Peyer's patch (tissue), 4 donors: ENCODE data around the gene LIX1. TPM values are rescaled to one million over a fixed set of nuclear protein-coding genes. Genes with fewer than 3 reads are reported as not detected.

Experiments
- DNase-seq, 3 donors: peaks; one replicate each; pipeline ENCODE4 v3.0.0-alpha.2; 2017 to 2019
- H3K27ac ChIP-seq, 4 donors: fragments of 200-600 bp; sonication (generic); one replicate each; pipeline ENCODE4 v1.5.1; 2016 to 2019
- H3K27me3 ChIP-seq, 2 donors: fragments of 200-600 bp; sonication (generic); one replicate each; pipeline ENCODE4 v1.5.1; 2019
- H3K36me3 ChIP-seq, 3 donors: fragments of 200-600 bp; sonication (generic); one replicate each; pipeline ENCODE4 v1.5.1; 2016 to 2019
- H3K4me1 ChIP-seq, 4 donors: fragments of 200-600 bp; sonication (generic); one replicate each; pipeline ENCODE4 v1.5.1; 2016 to 2019
- H3K4me3 ChIP-seq, 4 donors: fragments of 200-600 bp; sonication (generic); 1 replicate in 3 of 4; 2 replicates in 1 of 4; pipeline ENCODE4 v1.5.1; 2016 to 2019; ENCODE audit warnings: mild to moderate bottlenecking in 1 of 4
- H3K9me3 ChIP-seq, 4 donors: fragments of 200-600 bp; sonication (generic); one replicate each; pipeline ENCODE4 v1.5.1; 2016 to 2019; ENCODE audit warnings: mild to moderate bottlenecking in 1 of 4
- CTCF ChIP-seq, 6 experiments: fragments of 450-650 bp in 4 of 6; fragments of 200-600 bp in 2 of 6; sonication (generic) in 1 of 6; IDR thresholded peaks; one replicate each; pipeline ENCODE4 v1.5.1; 2017 to 2019; ENCODE audit warnings: antibody characterized with exemption in 6 of 6, mild to moderate bottlenecking in 3 of 6, moderate library complexity in 1 of 6
- POLR2A ChIP-seq, 2 donors: fragments of 450-650 bp; IDR thresholded peaks; one replicate each; pipeline ENCODE4 v1.5.1; 2017; ENCODE audit warnings: antibody characterized with exemption in 2 of 2, mild to moderate bottlenecking in 2 of 2, moderate library complexity in 2 of 2
- total RNA-seq, 4 donors: library from RNA; depleted of rRNA; stranded (reverse); fragments of >200 nt; gene quantifications; one replicate each; pipeline ENCODE4 v1.1.0, GENCODE V29; 2016

The LIX1 gene
- total RNA-seq, 4 donors from 2014 or later: 0.13 TPM; not detected in 3

GRCh38 chr5:97157689-97158088, 15.3 kb upstream of the LIX1 start:
- no peak overlapping the region for H3K4me3 ChIP-seq
- H3K36me3 ChIP-seq: peaks cover 0 to 25% (median 0%) of the 10 kb centered on the region in 3 donors
- DNase-seq: no peak
- H3K27ac ChIP-seq: no peak overlapping the region
- H3K27me3 ChIP-seq: no peaks in the 10 kb centered on the region
- H3K4me1 ChIP-seq: no peaks in the 10 kb centered on the region
- no peak for TF ChIP-seq CTCF (IDR thresholded peaks at IDR 0.05)
- no peak for TF ChIP-seq POLR2A (IDR thresholded peaks at IDR 0.05)
- no peaks in the 10 kb centered on the region for H3K9me3 ChIP-seq

- H3K4me1 ChIP-seq: no peaks in the 10 kb centered on the region
- TF ChIP-seq POLR2A (IDR thresholded peaks at IDR 0.05) (no peak), CTCF (IDR thresholded peaks at IDR 0.05) (no peak)
- H3K27me3 ChIP-seq: no peaks in the 10 kb centered on the region
- no peak overlapping the region for H3K27ac ChIP-seq
- H3K4me3 ChIP-seq: no peak overlapping the region
- H3K36me3 ChIP-seq: no peaks in the 10 kb centered on the region
- no peaks in the 10 kb centered on the region for H3K9me3 ChIP-seq
- no peak for DNase-seq
Observed at GRCh38 chr5:97151370-97151769, 9.0 kb upstream of the LIX1 start.

- Histone ChIP-seq H3K27ac (no peak overlapping the region), H3K27me3 (no peaks in the 10 kb centered on the region), H3K4me3 (no peak overlapping the region), H3K4me1 (no peaks in the 10 kb centered on the region), H3K9me3 (no peaks in the 10 kb centered on the region), H3K36me3 (no peaks in the 10 kb centered on the region)
- TF ChIP-seq CTCF (IDR thresholded peaks at IDR 0.05) (no peak), POLR2A (IDR thresholded peaks at IDR 0.05) (no peak)
- no peak for DNase-seq
Observed at GRCh38 chr5:97150401-97150800, 8.0 kb upstream of the LIX1 start.

GRCh38 chr5:97149709-97150108, 7.3 kb upstream of the LIX1 start:
- Histone ChIP-seq H3K36me3 (no peaks in the 10 kb centered on the region), H3K4me3 (no peak overlapping the region), H3K27me3 (no peaks in the 10 kb centered on the region), H3K4me1 (no peaks in the 10 kb centered on the region), H3K27ac (no peak overlapping the region), H3K9me3 (no peaks in the 10 kb centered on the region)
- no peak for DNase-seq
- TF ChIP-seq POLR2A (IDR thresholded peaks at IDR 0.05) (no peak), CTCF (IDR thresholded peaks at IDR 0.05) (no peak)

- TF ChIP-seq CTCF (IDR thresholded peaks at IDR 0.05) (no peak), POLR2A (IDR thresholded peaks at IDR 0.05) (no peak)
- no peak for DNase-seq
- Histone ChIP-seq H3K36me3 (no peaks in the 10 kb centered on the region), H3K27me3 (no peaks in the 10 kb centered on the region), H3K4me1 (no peaks in the 10 kb centered on the region), H3K27ac (no peak overlapping the region), H3K9me3 (no peaks in the 10 kb centered on the region), H3K4me3 (no peak overlapping the region)
Observed at GRCh38 chr5:97148288-97148687, 5.9 kb upstream of the LIX1 start.

GRCh38 chr5:97143704-97144103, 1.3 kb upstream of the LIX1 start:
- no peaks in the 10 kb centered on the region for H3K36me3 ChIP-seq
- no peak for DNase-seq
- H3K9me3 ChIP-seq: no peaks in the 10 kb centered on the region
- no peak overlapping the region for H3K27ac ChIP-seq
- H3K4me3 ChIP-seq: no peak overlapping the region
- H3K27me3 ChIP-seq: no peaks in the 10 kb centered on the region
- no peaks in the 10 kb centered on the region for H3K4me1 ChIP-seq
- no peak for TF ChIP-seq CTCF (IDR thresholded peaks at IDR 0.05)
- TF ChIP-seq POLR2A (IDR thresholded peaks at IDR 0.05): no peak
